Measurements from ENCODE around the gene SLFNL1. TPM values are rescaled to one million over a fixed set of nuclear protein-coding genes. Genes with fewer than 3 reads are reported as not detected.
A peak's percentile ranks its signal among the peaks of the same experiment; 100 is the strongest.

The SLFNL1 gene
- total RNA-seq, 2 donors from 2014 or later, result 0.15 TPM; not detected in 1

GRCh38 chr1:41025979-41026819, 4.7 kb upstream of the SLFNL1 start:
- Histone ChIP-seq H3K4me1 (ENCODE audit: control insufficient read depth, insufficient read depth, low read length) (no peaks in the 10 kb centered on the region), H3K27ac (ENCODE audit: low read depth, low read length) (no peak overlapping the region), H3K27me3 (ENCODE audit: control insufficient read depth, insufficient read depth, low read length, poor library complexity, severe bottlenecking) (no peaks in the 10 kb centered on the region), H3K9ac (ENCODE audit: extremely low read depth, low read length, poor library complexity, severe bottlenecking) (no peak overlapping the region), H3K36me3 (ENCODE audit: control insufficient read depth, insufficient read depth, low read length) (peaks cover 6% of the 10 kb centered on the region), H3K4me3 (ENCODE audit: low read length) (no peak overlapping the region), H3K9me3 (ENCODE audit: control insufficient read depth, low read length) (no peaks in the 10 kb centered on the region)
- Mint-ChIP-seq H3K27ac (no peak overlapping the region), H3K4me1 (no peaks in the 10 kb centered on the region), H3K36me3 (ENCODE audit: low read depth) (peaks cover 19% of the 10 kb centered on the region), H3K4me3 (no peak overlapping the region), H3K27me3 (ENCODE audit: insufficient read depth) (peaks cover 2% of the 10 kb centered on the region), H3K9me3 (no peaks in the 10 kb centered on the region)
- TF ChIP-seq CTCF (conservative IDR thresholded peaks at IDR 0.05), result no peak
- WGBS, 2 experiments (ENCODE audit: insufficient coverage in 1 of 2, insufficient read length in 1 of 2), result 94% methylated on average over 4 of the region's 4 CpGs
- DNase-seq, result no peak

GRCh38 chr1:41024953-41025352, 3.4 kb upstream of the SLFNL1 start:
- peaks cover 2% of the 10 kb centered on the region for H3K27me3 Mint-ChIP-seq (ENCODE audit: insufficient read depth)
- no peak overlapping the region for H3K4me3 Mint-ChIP-seq
- Histone ChIP-seq H3K27ac (ENCODE audit: low read depth, low read length) (no peak overlapping the region), H3K9me3 (ENCODE audit: control insufficient read depth, low read length) (no peaks in the 10 kb centered on the region), H3K4me3 (ENCODE audit: low read length) (no peak overlapping the region), H3K9ac (ENCODE audit: extremely low read depth, low read length, poor library complexity, severe bottlenecking) (no peak overlapping the region), H3K4me1 (ENCODE audit: control insufficient read depth, insufficient read depth, low read length) (no peaks in the 10 kb centered on the region), H3K36me3 (ENCODE audit: control insufficient read depth, insufficient read depth, low read length) (peaks cover 6% of the 10 kb centered on the region), H3K27me3 (ENCODE audit: control insufficient read depth, insufficient read depth, low read length, poor library complexity, severe bottlenecking) (no peaks in the 10 kb centered on the region)
- TF ChIP-seq CTCF (conservative IDR thresholded peaks at IDR 0.05), result peak; percentile 48
- H3K36me3 Mint-ChIP-seq (ENCODE audit: low read depth), result peaks cover 16% of the 10 kb centered on the region
- no peaks in the 10 kb centered on the region for H3K9me3 Mint-ChIP-seq
- H3K4me1 Mint-ChIP-seq, result no peaks in the 10 kb centered on the region
- WGBS, 2 experiments (ENCODE audit: insufficient coverage in 1 of 2, insufficient read length in 1 of 2), result 60 to 80% methylated on average over 1 to 2 of the region's 2 CpGs
- peak; percentile 63 for DNase-seq
- H3K27ac Mint-ChIP-seq, result no peak overlapping the region

GRCh38 chr1:41023279-41023990, 1.9 kb upstream of the SLFNL1 start:
- TF ChIP-seq CTCF (conservative IDR thresholded peaks at IDR 0.05), result peak; percentile 59
- 90 to 93% methylated on average over 3 to 5 of the region's 5 CpGs for WGBS, 2 experiments (ENCODE audit: insufficient coverage in 1 of 2, insufficient read length in 1 of 2)
- peaks cover 2% of the 10 kb centered on the region for H3K27me3 Mint-ChIP-seq (ENCODE audit: insufficient read depth)
- H3K9me3 ChIP-seq (ENCODE audit: control insufficient read depth, low read length), result no peaks in the 10 kb centered on the region
- peak overlapping the region; percentile 8 for H3K27ac Mint-ChIP-seq
- H3K9me3 Mint-ChIP-seq, result no peaks in the 10 kb centered on the region
- peaks cover 4% of the 10 kb centered on the region for H3K36me3 ChIP-seq (ENCODE audit: control insufficient read depth, insufficient read depth, low read length)
- H3K4me1 ChIP-seq (ENCODE audit: control insufficient read depth, insufficient read depth, low read length), result no peaks in the 10 kb centered on the region
- no peak overlapping the region for H3K9ac ChIP-seq (ENCODE audit: extremely low read depth, low read length, poor library complexity, severe bottlenecking)
- DNase-seq, result peak; percentile 52
- peaks cover 18% of the 10 kb centered on the region for H3K36me3 Mint-ChIP-seq (ENCODE audit: low read depth)
- H3K4me1 Mint-ChIP-seq, result no peaks in the 10 kb centered on the region
- no peak overlapping the region for H3K27ac ChIP-seq (ENCODE audit: low read depth, low read length)
- H3K4me3 ChIP-seq (ENCODE audit: low read length), result no peak overlapping the region
- no peaks in the 10 kb centered on the region for H3K27me3 ChIP-seq (ENCODE audit: control insufficient read depth, insufficient read depth, low read length, poor library complexity, severe bottlenecking)
- H3K4me3 Mint-ChIP-seq, result no peak overlapping the region
